Motor neuron (in vitro differentiated cells): Measurements from ENCODE around the gene LBX2. TPM values are rescaled to one million over a fixed set of nuclear protein-coding genes. Genes with fewer than 3 reads are reported as not detected.
"Not testable (repeated sequence)": the region's sequence is repeated elsewhere in the genome, so short reads cannot be mapped to it uniquely, and the experiment has no call there.

Experiments used
- ATAC-seq, 8 experiments: fragments of 200-7000 bp; cut with Tn5 transposase; replicated peaks in 6 of 8; 2 replicates each; pipeline ENCODE4 v1.8.0; 2021; ENCODE audit warnings: mild to moderate bottlenecking in 8 of 8, moderate library complexity in 8 of 8
- H3K27ac ChIP-seq, 2 donors: fragments of 250-450 bp; sonication (Bioruptor Pico); 2 replicates each; pipeline ENCODE4 v1.9.0; 2021; ENCODE audit warnings: antibody characterized with exemption in 2 of 2, mild to moderate bottlenecking in 2 of 2, moderate library complexity in 1 of 2
- H3K4me1 ChIP-seq, 2 donors: fragments of 250-450 bp; sonication (Bioruptor Pico); replicated peaks in 1 of 2; 2 replicates each; pipeline ENCODE4 v1.6.1; 2021; ENCODE audit warnings: antibody characterized with exemption in 2 of 2, mild to moderate bottlenecking in 2 of 2, moderate library complexity in 1 of 2
- H3K4me3 ChIP-seq, 5 donors: fragments of 250-450 bp; sonication (Bioruptor Pico); 2 replicates each; pipeline ENCODE4 v1.9.0; 2021; ENCODE audit warnings: antibody characterized with exemption in 5 of 5, mild to moderate bottlenecking in 5 of 5, moderate library complexity in 4 of 5
- WGBS, 10 experiments: fragments of 450-650 bp; shearing (Covaris generic); methylation state at CpG; one replicate each; pipeline ENCODE4 v1.0.0; 2022; 5-methylcytosine and 5-hydroxymethylcytosine counted together
- in situ Hi-C, 9 experiments: fragments of 400-800 bp; cut with MboI; loops; one replicate each; pipeline ENCODE4 v1.15.0; 2021; ENCODE audit warnings: low sequenced_read_pairs in 9 of 9, low pct_unique_long_range_greater_than_20kb in 2 of 9; ENCODE audit not compliant: unreplicated experiment in 9 of 9
- total RNA-seq, 8 experiments: library from RNA; unstranded; fragments of 300-600 nt; gene quantifications; 2 replicates each; pipeline versions ENCODE4 v1.2.3 to v1.2.4, GENCODE V29; 2022

LBX2 gene
- total RNA-seq, 8 experiments from 2014 or later, result 0.36 to 7.7 (median 1.4) TPM

DNA sequence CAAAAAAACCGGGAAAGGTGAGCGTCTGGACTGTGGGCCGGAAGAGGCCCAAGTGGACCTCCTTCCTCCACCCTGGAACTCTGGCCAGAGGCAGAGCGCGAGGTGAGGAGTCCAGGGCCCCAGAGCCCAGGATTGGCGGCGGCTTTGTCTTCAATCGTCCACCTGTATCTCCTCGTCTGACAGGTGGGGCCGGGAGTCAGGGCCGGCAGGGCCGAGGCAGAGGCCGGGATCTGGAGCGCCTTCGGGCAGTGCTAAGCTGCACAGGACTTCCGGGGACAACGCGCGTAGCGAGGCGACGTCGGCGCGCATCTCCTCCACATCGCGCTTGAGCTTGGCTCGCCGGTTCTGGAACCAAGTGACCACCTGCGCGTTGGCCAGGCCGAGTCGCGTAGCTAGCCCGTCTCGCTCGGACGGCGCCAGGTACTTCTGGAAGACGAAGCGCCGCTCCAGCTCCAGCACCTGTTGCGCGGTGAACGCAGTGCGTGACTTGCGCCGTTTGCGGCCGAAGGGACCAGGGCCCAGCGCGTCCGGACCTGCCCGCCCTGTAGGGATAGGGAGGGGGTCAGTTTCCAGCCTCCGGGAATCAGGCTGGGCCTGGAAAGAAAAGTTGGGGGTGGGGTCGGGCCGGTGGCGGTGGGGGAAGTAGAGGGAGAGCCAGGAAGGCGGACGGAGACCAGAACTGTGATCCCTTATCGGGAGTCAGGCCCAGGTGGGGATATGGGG, 1.5 kb downstream of the LBX2 start:
- 0 to 7% (median 4%) methylated on average over 1 to 25 of the region's 61 CpGs; no CpG with 5 or more reads in 6 of the 10 experiments for WGBS, 10 experiments
- H3K4me1 ChIP-seq, result peaks cover 6 to 27% of the 10 kb centered on the region in 2 donors
- no peak overlapping the region for H3K27ac ChIP-seq
- peak overlapping the region in 4 of 5 donors; percentile 4 to 24 (median 12) for H3K4me3 ChIP-seq
- in situ Hi-C loops, result loop anchor here in 3 of 9 experiments (25.0 kb wide), 1 partner anchor 89 kb away; no protein-coding TSS in a partner anchor
- peak in 7 of 8 experiments; percentile 12 to 36 (median 18) for ATAC-seq

GRCh38 chr2:74496997-74497776, 2.2 kb downstream of the LBX2 start:
- Histone ChIP-seq H3K4me1 (peaks cover 6 to 22% of the 10 kb centered on the region in 2 donors), H3K4me3 (no peak overlapping the region), H3K27ac (no peak overlapping the region)
- in situ Hi-C loops, result loop anchor here in 3 of 9 experiments (25.0 kb wide), 1 partner anchor 90 kb away; no protein-coding TSS in a partner anchor
- no peak for ATAC-seq
- 30 to 100% (median 46%) methylated on average over 1 to 16 of the region's 19 CpGs; no CpG with 5 or more reads in 1 of the 10 experiments for WGBS, 10 experiments

GRCh38 chr2:74495440-74495839, 4.0 kb downstream of the LBX2 start:
- in situ Hi-C loops, result loop anchor here in 3 of 9 experiments (25.0 kb wide), 1 partner anchor 92 kb away; no protein-coding TSS in a partner anchor
- Histone ChIP-seq H3K27ac (no peak overlapping the region), H3K4me1 (peaks cover 6 to 20% of the 10 kb centered on the region in 2 donors), H3K4me3 (no peak overlapping the region)
- ATAC-seq, result no peak
- 40 to 100% (median 76%) methylated on average over 1 of the region's 1 CpG; no CpG with 5 or more reads in 6 of the 10 experiments for WGBS, 10 experiments

GRCh38 chr2:74493546-74493945, 5.9 kb downstream of the LBX2 start:
- Histone ChIP-seq H3K4me1 (peaks cover 6 to 10% of the 10 kb centered on the region in 2 donors), H3K27ac (no peak overlapping the region), H3K4me3 (no peak overlapping the region)
- in situ Hi-C loops, result loop anchor here in 3 of 9 experiments (25.0 kb wide), 1 partner anchor 94 kb away; no protein-coding TSS in a partner anchor
- WGBS, 10 experiments, result 68 to 100% (median 86%) methylated on average over 2 of the region's 3 CpGs; no CpG with 5 or more reads in 7 of the 10 experiments
- ATAC-seq, result no peak

- WGBS, 10 experiments, result 83 to 100% (median 90%) methylated on average over 1 to 6 of the region's 12 CpGs; no CpG with 5 or more reads in 5 of the 10 experiments
- Histone ChIP-seq H3K4me3 (no peak overlapping the region), H3K4me1 (no peaks in the 10 kb centered on the region), H3K27ac (no peak overlapping the region)
- in situ Hi-C loops, result loop anchor here in 3 of 9 experiments (25.0 kb wide), 1 partner anchor 95 kb away; no protein-coding TSS in a partner anchor
- ATAC-seq, result no peak
Measured at GRCh38 chr2:74491648-74492544, 7.5 kb downstream of the LBX2 start.

GRCh38 chr2:74489906-74490305, 9.5 kb downstream of the LBX2 start:
- 83 to 100% (median 100%) methylated on average over 1 to 5 of the region's 9 CpGs; no CpG with 5 or more reads in 7 of the 10 experiments for WGBS, 10 experiments
- H3K27ac ChIP-seq, result no peak overlapping the region
- no peak overlapping the region for H3K4me3 ChIP-seq
- in situ Hi-C loops, result loop anchor here in 3 of 9 experiments (25.0 kb wide), 1 partner anchor 97 kb away; no protein-coding TSS in a partner anchor
- no peaks in the 10 kb centered on the region for H3K4me1 ChIP-seq
- ATAC-seq, result no peak

- WGBS, 10 experiments, result 81 to 100% (median 90%) methylated on average over 1 to 8 of the region's 9 CpGs; no CpG with 5 or more reads in 5 of the 10 experiments
- H3K4me3 ChIP-seq, result no peak overlapping the region
- no peaks in the 10 kb centered on the region for H3K4me1 ChIP-seq
- H3K27ac ChIP-seq, result no peak overlapping the region
- no peak for ATAC-seq
- in situ Hi-C loops, result loop anchor here in 3 of 9 experiments (25.0 kb wide), 1 partner anchor 98 kb away; no protein-coding TSS in a partner anchor
Measured at GRCh38 chr2:74488643-74489481, 10.5 kb downstream of the LBX2 start.

GRCh38 chr2:74486141-74486540, 13.3 kb downstream of the LBX2 start:
- in situ Hi-C loops, result loop anchor here in 3 of 9 experiments (25.0 kb wide), 1 partner anchor 101 kb away; no protein-coding TSS in a partner anchor
- 94 to 100% (median 100%) methylated on average over 1 to 2 of the region's 2 CpGs; no CpG with 5 or more reads in 6 of the 10 experiments for WGBS, 10 experiments
- ATAC-seq, result no peak

DNA sequence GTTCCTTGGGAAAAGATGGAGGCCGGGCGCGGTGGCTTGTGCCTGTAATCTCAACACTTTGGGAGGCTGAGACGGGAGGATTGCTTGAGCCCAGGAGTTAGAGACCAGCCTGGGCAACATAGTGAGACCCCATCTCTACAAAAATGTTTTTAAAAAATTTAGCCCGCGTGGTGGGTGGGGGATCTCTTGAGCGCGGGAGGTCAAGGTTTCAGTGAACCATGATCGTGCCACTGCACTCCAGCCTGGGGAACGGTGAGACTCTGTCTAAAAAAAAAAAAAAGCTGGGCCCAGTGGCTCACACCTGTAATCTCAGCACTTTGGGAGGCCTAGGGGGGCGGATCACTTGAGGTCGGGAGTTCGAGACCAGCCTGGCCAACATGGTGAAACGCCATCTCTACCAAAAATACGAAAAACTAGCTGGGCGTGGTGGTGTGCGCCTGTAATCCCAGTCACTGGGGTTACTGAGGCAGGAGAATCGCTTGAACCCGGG, 15.7 kb downstream of the LBX2 start:
- WGBS, 10 experiments, result 40 to 100% (median 81%) methylated on average over 1 to 17 of the region's 19 CpGs; no CpG with 5 or more reads in 3 of the 10 experiments
- not testable (repeated sequence) for H3K27ac ChIP-seq
- in situ Hi-C loops, result loop anchor here in 3 of 9 experiments (25.0 kb wide), 1 partner anchor 104 kb away; no protein-coding TSS in a partner anchor

More at GRCh38 chr2:74486141-74486540, 13.3 kb downstream of the LBX2 start:
- no peak overlapping the region for H3K4me3 ChIP-seq
- no peak overlapping the region for H3K27ac ChIP-seq
- H3K4me1 ChIP-seq, result peaks cover 5% of the 10 kb centered on the region in 2 donors

GRCh38 chr2:74482801-74483674, 16.4 kb downstream of the LBX2 start, which contains the start of the genes CCDC142 and TTC31:
Gene CCDC142, minus strand, starts transcription at chr2:74482998. Its CDS starts 161 bp downstream, at chr2:74482837.
Gene TTC31, plus strand, starts transcription at chr2:74483081. Its CDS starts 15 bp downstream, at chr2:74483096.
- Histone ChIP-seq H3K27ac (peak within 1 kb of the TSS; percentile 91 to 93), H3K4me1 (peaks cover 8 to 16% of the 10 kb centered on the region in 2 donors), H3K4me3 (peak within 1 kb of the TSS; percentile 79 to 97 (median 90))
- WGBS, 10 experiments, result 0 to 60% (median 1%) methylated on average over 1 to 31 of the region's 50 CpGs; no CpG with 5 or more reads in 3 of the 10 experiments
- in situ Hi-C loops, result loop anchor here in 3 of 9 experiments (25.0 kb wide), 1 partner anchor 104 kb away; no protein-coding TSS in a partner anchor
- peak; percentile 92 to 94 (median 92) for ATAC-seq

More for the DNA sequence above, 15.7 kb downstream of the LBX2 start:
- Histone ChIP-seq H3K4me3 (peak overlapping the region; percentile 79 to 97 (median 90)), H3K4me1 (peaks cover 8 to 16% of the 10 kb centered on the region in 2 donors)
- not testable (repeated sequence) for ATAC-seq
